ENCODE measurements around the gene POLR2C.

The POLR2C gene

DNA sequence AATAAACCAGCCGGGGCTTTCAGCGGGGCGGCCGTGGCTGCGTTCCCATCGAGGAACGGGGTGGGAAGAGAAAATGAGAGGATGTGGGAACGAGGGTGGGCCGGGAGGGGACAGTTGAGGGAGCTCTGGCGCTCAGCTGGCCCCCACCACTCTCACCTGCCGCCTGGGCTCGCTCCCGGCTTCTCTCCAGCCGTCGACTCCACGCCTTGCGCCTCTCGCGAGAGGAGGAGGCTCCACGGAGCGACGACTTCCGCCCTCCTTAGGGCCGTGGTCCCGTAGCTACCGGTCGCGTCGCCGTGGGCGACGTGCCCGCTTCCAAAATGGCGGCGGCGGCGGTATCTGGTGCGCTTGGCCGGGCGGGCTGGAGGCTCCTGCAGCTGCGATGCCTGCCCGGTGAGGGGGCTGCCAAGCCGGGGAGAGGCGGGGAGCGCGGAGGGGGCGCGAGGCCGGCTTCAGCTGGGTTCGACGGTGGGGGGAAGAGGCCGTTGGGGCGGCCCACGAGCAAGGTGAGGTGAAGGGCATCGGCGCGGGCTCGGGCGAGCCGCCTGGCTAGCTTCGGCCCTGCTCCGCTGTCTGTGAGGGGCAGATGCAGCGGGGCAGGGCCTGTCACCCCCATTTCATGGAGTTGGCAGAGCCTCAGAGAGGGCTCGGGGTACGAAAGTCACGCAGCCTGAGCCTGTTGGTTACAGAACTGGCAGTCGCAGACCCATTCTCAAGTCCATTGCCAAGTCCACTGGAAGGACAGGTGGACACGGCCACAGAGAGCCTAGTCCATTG is 15.1 kb upstream of the POLR2C start, which contains the start of the genes CIAPIN1 and COQ9:
CIAPIN1 (minus strand) TSS at position 200 of the 777 bp plus-strand sequence. CDS start 6,457 bp downstream, outside the sequence.
COQ9 (plus strand) TSS at position 294 of the 777 bp plus-strand sequence; CDS start at position 321, 27 bp downstream.
- peak within 1 kb of the TSS; percentile 96 for H3K9ac ChIP-seq
- peak within 1 kb of the TSS; percentile 86 for H3K4me3 ChIP-seq (ENCODE audit: low read depth, low read length)
- no peaks in the 10 kb centered on the region for H3K36me3 ChIP-seq (ENCODE audit: control insufficient read depth, insufficient read depth, low read length)
- no peaks in the 10 kb centered on the region for H3K9me3 ChIP-seq (ENCODE audit: control insufficient read depth, low read length)
- H3K79me2 ChIP-seq, result peaks cover 31% of the 10 kb centered on the region
- H3K27me3 ChIP-seq (ENCODE audit: control insufficient read depth, insufficient read depth, low read length), result no peaks in the 10 kb centered on the region
- peaks cover 14% of the 10 kb centered on the region for H3K4me1 ChIP-seq
- peak within 1 kb of the TSS; percentile 89 for H2AFZ ChIP-seq
- H3K27ac ChIP-seq, result peak within 1 kb of the TSS; percentile 86
- H3K4me2 ChIP-seq (ENCODE audit: low read length), result peak within 1 kb of the TSS; percentile 73
- TF ChIP-seq, protein P1, sequence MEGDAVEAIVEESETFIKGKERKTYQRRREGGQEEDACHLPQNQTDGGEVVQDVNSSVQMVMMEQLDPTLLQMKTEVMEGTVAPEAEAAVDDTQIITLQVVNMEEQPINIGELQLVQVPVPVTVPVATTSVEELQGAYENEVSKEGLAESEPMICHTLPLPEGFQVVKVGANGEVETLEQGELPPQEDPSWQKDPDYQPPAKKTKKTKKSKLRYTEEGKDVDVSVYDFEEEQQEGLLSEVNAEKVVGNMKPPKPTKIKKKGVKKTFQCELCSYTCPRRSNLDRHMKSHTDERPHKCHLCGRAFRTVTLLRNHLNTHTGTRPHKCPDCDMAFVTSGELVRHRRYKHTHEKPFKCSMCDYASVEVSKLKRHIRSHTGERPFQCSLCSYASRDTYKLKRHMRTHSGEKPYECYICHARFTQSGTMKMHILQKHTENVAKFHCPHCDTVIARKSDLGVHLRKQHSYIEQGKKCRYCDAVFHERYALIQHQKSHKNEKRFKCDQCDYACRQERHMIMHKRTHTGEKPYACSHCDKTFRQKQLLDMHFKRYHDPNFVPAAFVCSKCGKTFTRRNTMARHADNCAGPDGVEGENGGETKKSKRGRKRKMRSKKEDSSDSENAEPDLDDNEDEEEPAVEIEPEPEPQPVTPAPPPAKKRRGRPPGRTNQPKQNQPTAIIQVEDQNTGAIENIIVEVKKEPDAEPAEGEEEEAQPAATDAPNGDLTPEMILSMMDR (IDR thresholded peaks at IDR 0.05), result no peak

DNA sequence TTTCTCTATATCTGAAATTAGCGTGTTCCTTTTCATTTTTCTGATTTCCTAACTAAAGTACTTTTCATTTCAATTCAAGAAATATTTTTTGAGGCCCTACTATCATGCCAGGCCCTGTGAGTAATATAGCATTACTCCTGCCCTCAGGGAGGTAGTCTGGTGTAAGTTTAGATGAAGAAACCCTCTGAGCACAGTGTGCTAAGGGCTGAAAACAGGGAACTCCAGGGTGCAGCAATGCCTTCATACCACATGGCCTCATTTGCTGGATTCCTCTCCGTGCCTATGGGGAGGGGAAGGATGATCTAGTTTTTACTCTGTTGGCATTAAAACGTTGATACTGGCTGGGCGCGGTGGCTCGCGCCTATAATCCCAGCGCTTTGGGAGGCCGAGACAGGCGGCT is 10.5 kb upstream of the POLR2C start:
- no peaks in the 10 kb centered on the region for H3K36me3 ChIP-seq (ENCODE audit: control insufficient read depth, insufficient read depth, low read length)
- H2AFZ ChIP-seq, result no peak overlapping the region
- H3K4me3 ChIP-seq (ENCODE audit: low read depth, low read length), result no peak overlapping the region
- H3K27ac ChIP-seq, result no peak overlapping the region
- no peaks in the 10 kb centered on the region for H3K27me3 ChIP-seq (ENCODE audit: control insufficient read depth, insufficient read depth, low read length)
- peaks cover 5% of the 10 kb centered on the region for H3K79me2 ChIP-seq
- no peak overlapping the region for H3K4me2 ChIP-seq (ENCODE audit: low read length)
- H3K9me3 ChIP-seq (ENCODE audit: control insufficient read depth, low read length), result no peaks in the 10 kb centered on the region
- H3K9ac ChIP-seq, result no peak overlapping the region
- peaks cover 7% of the 10 kb centered on the region for H3K4me1 ChIP-seq
- TF ChIP-seq, protein P1 (IDR thresholded peaks at IDR 0.05), result no peak

DNA sequence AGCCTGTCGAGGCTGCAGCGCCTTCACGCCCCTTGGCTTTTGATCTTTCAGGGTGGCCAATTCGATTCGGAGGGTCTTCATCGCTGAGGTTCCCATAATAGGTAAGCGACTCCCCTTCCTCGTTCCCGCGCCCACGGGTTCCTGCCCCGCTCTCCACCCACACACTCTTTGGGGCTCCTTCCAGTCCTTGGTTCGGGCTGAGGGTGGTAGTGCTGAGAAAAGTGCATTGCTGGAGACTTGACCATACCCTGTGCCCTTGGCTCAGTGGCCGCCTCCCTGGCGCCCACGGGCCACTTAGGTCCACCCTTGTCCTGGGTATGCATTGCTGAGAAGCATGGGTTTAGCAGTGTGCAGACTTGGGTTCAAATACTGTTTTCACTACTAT is 491 bp downstream of the POLR2C start:
- Histone ChIP-seq H2AFZ (peak overlapping the region; percentile 60), H3K27ac (no peak overlapping the region), H3K36me3 (ENCODE audit: control insufficient read depth, insufficient read depth, low read length) (no peaks in the 10 kb centered on the region), H3K79me2 (peaks cover 13% of the 10 kb centered on the region), H3K9me3 (ENCODE audit: control insufficient read depth, low read length) (no peaks in the 10 kb centered on the region), H3K4me1 (peaks cover 9% of the 10 kb centered on the region), H3K27me3 (ENCODE audit: control insufficient read depth, insufficient read depth, low read length) (no peaks in the 10 kb centered on the region), H3K4me3 (ENCODE audit: low read depth, low read length) (peak overlapping the region; percentile 64), H3K9ac (no peak overlapping the region), H3K4me2 (ENCODE audit: low read length) (peak overlapping the region; percentile 82)
- TF ChIP-seq, protein P1 (IDR thresholded peaks at IDR 0.05), result no peak

DNA sequence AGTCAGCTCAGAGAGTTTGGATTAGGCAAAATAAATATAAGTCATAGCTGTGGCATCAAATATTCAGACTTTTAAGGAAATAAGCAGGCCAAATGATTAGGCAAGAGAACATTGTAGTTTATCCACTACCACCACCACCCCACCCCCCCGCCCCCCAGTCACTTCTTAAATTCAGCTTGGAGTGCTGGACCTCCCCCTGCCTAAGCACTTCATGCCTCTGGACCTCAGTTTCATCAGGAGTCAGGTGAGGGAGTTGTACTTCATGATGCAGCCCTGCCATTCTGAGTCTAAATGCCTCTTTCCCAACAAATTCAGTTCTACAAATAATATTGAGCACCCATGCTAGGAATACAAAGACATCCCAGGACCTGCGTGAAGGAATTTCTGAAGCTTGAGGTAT is 2.0 kb downstream of the POLR2C start:
- H2AFZ ChIP-seq, result no peak overlapping the region
- H3K9me3 ChIP-seq (ENCODE audit: control insufficient read depth, low read length), result no peaks in the 10 kb centered on the region
- peaks cover 13% of the 10 kb centered on the region for H3K79me2 ChIP-seq
- H3K27me3 ChIP-seq (ENCODE audit: control insufficient read depth, insufficient read depth, low read length), result no peaks in the 10 kb centered on the region
- H3K27ac ChIP-seq, result no peak overlapping the region
- H3K4me2 ChIP-seq (ENCODE audit: low read length), result no peak overlapping the region
- H3K4me3 ChIP-seq (ENCODE audit: low read depth, low read length), result no peak overlapping the region
- no peaks in the 10 kb centered on the region for H3K36me3 ChIP-seq (ENCODE audit: control insufficient read depth, insufficient read depth, low read length)
- TF ChIP-seq, protein P1 (IDR thresholded peaks at IDR 0.05), result no peak
- peaks cover 9% of the 10 kb centered on the region for H3K4me1 ChIP-seq
- H3K9ac ChIP-seq, result no peak overlapping the region

All from parathyroid adenoma (tissue), 2 donors.